Right lobe of liver (tissue), 6 donors: ENCODE data around the gene HERPUD2. TPM values are rescaled to one million over a fixed set of nuclear protein-coding genes. Genes with fewer than 3 reads are reported as not detected.

Experiments
- ATAC-seq, 4 donors: fragments of 200-7000 bp; cut with Tn5 transposase; one replicate each; pipeline ENCODE4 v1.9.1; 2020; ENCODE audit warnings: mild to moderate bottlenecking in 4 of 4, moderate library complexity in 4 of 4
- DNase-seq, 3 donors: peaks; one replicate each; pipeline ENCODE4 v3.0.0-alpha.2; 2020
- H3K27ac ChIP-seq, 3 donors: fragments of 200-600 bp; one replicate each; pipeline ENCODE4 v1.8.0; 2022
- H3K27me3 ChIP-seq, 2 donors: fragments of 200-600 bp; one replicate each; pipeline ENCODE4 v1.8.0; 2022
- H3K36me3 ChIP-seq, 4 donors: fragments of 200-600 bp; sonication (generic) in 1 of 4; one replicate each; pipeline versions ENCODE4 v1.5.1 to v1.8.0; 2017 to 2022; ENCODE audit warnings: control low read depth in 1 of 4
- H3K4me1 ChIP-seq, 4 donors: fragments of 200-600 bp; sonication (generic) in 1 of 4; one replicate each; pipeline versions ENCODE4 v1.5.1 to v1.8.0; 2017 to 2022; ENCODE audit warnings: control low read depth in 1 of 4
- H3K4me3 ChIP-seq, 3 donors: fragments of 200-600 bp; one replicate each; pipeline ENCODE4 v1.8.0; 2022
- H3K9me3 ChIP-seq, 4 donors: fragments of 200-600 bp; sonication (generic) in 1 of 4; one replicate each; pipeline versions ENCODE4 v1.5.1 to v1.8.0; 2017 to 2022; ENCODE audit warnings: control low read depth in 1 of 4
- CTCF ChIP-seq, 4 donors: fragments of 200-600 bp in 3 of 4; fragments of 450-650 bp in 1 of 4; IDR thresholded peaks; one replicate each; pipeline versions ENCODE4 v1.5.1 to v1.8.0; 2016 to 2022; ENCODE audit warnings: antibody characterized with exemption in 4 of 4, mild to moderate bottlenecking in 2 of 4
- POLR2A ChIP-seq: fragments of 450-650 bp; IDR thresholded peaks from one replicate; pipeline ENCODE4 v1.6.1; 2017; ENCODE audit warnings: antibody characterized with exemption, mild to moderate bottlenecking
- WGBS: methylation state at CpG from one replicate; pipeline ENCODE4 v1.1.6; 2018; ENCODE audit warnings: low coverage, low lambda C conversion rate; ENCODE audit not compliant: insufficient coverage; ENCODE audit errors: missing lambda C conversion rate; 5-methylcytosine and 5-hydroxymethylcytosine counted together
- intact Hi-C, 2 donors: fragments of 100-400 bp; cut with DNase I; formaldehyde crosslinking; loops; one replicate each; pipeline versions ENCODE4 v1.11.2 to v1.14.1; 2022
- total RNA-seq, 6 experiments: library from RNA; depleted of rRNA in 2 of 6; stranded (reverse); fragments of >200 nt in 2 of 6; fragmentation: NEBNext Ultra II Directional in 3 of 6; extraction: Animal tissue kit (Norgen Biotek cat#: 25700) in 3 of 6; gene quantifications; one replicate each; pipeline versions ENCODE4 v1.1.0 to v1.2.4, GENCODE V29; 2016 to 2023
- donor health status: DM: no; HTN: yes; CAD: no.
- donor health status: DM: no; HTN: no; CAD: no.
- donor health status: DM: no; HTN: no; CAD: no.
- donor health status: DM: no; HTN: yes; CAD: no.
- donor health status: DM: no; HTN: yes; CAD: no.

HERPUD2 gene
- total RNA-seq, 6 experiments from 2014 or later = 15.4 to 26.7 (median 20.6) TPM

- no peak overlapping the region for H3K4me3 ChIP-seq
- TF ChIP-seq POLR2A (no peak), CTCF (IDR thresholded peaks at IDR 0.05) (no peak)
- H3K4me1 ChIP-seq = no peaks in the 10 kb centered on the region
- WGBS = 47% methylated on average over 1 of the region's 1 CpG
- H3K36me3 ChIP-seq = no peaks in the 10 kb centered on the region
- H3K27ac ChIP-seq = no peak overlapping the region
- intact Hi-C loops = loop anchor here in 1 of 2 donors (10.0 kb wide), 1 partner anchor 188 kb away; no protein-coding TSS in a partner anchor
- H3K27me3 ChIP-seq = no peaks in the 10 kb centered on the region
- DNase-seq (no peak), ATAC-seq (no peak)
- H3K9me3 ChIP-seq = no peaks in the 10 kb centered on the region
These were observed 22.1 kb upstream of the HERPUD2 start for GRCh38 chr7:35717013-35717412.

GRCh38 chr7:35716038-35716803 lies 21.3 kb upstream of the HERPUD2 start:
- no peak overlapping the region for H3K4me3 ChIP-seq
- TF ChIP-seq CTCF (IDR thresholded peaks at IDR 0.05) = no peak
- TF ChIP-seq POLR2A = no peak
- WGBS = 64% methylated on average over 5 of the region's 5 CpGs
- H3K36me3 ChIP-seq = no peaks in the 10 kb centered on the region
- H3K27me3 ChIP-seq = no peaks in the 10 kb centered on the region
- no peaks in the 10 kb centered on the region for H3K4me1 ChIP-seq
- intact Hi-C loops = loop anchor here in 1 of 2 donors (10.0 kb wide), 1 partner anchor 189 kb away; no protein-coding TSS in a partner anchor
- H3K9me3 ChIP-seq = no peaks in the 10 kb centered on the region
- ATAC-seq = peak in 1 of 4 donors; percentile 13
- DNase-seq = no peak
- no peak overlapping the region for H3K27ac ChIP-seq

- intact Hi-C loops = loop anchor here in 1 of 2 donors (10.0 kb wide), 1 partner anchor 190 kb away; no protein-coding TSS in a partner anchor
- 86% methylated on average over 1 of the region's 1 CpG for WGBS
- Histone ChIP-seq H3K36me3 (no peaks in the 10 kb centered on the region), H3K27me3 (no peaks in the 10 kb centered on the region), H3K4me3 (no peak overlapping the region), H3K27ac (no peak overlapping the region), H3K9me3 (no peaks in the 10 kb centered on the region), H3K4me1 (no peaks in the 10 kb centered on the region)
- peak in 3 of 4 donors; percentile 38 to 66 (median 60) for ATAC-seq
- DNase-seq = no peak
- no peak for TF ChIP-seq POLR2A
- peak in 1 of 4 donors; percentile 9 for TF ChIP-seq CTCF (IDR thresholded peaks at IDR 0.05)
These were observed 19.9 kb upstream of the HERPUD2 start for GRCh38 chr7:35714862-35715261.

- TF ChIP-seq POLR2A (no peak), CTCF (IDR thresholded peaks at IDR 0.05) (no peak)
- no peak overlapping the region for H3K4me3 ChIP-seq
- H3K27ac ChIP-seq = no peak overlapping the region
- intact Hi-C loops = loop anchor here in 1 of 2 donors (10.0 kb wide), 1 partner anchor 190 kb away; no protein-coding TSS in a partner anchor
- H3K4me1 ChIP-seq = no peaks in the 10 kb centered on the region
- no peaks in the 10 kb centered on the region for H3K9me3 ChIP-seq
- H3K36me3 ChIP-seq = no peaks in the 10 kb centered on the region
- WGBS = 88% methylated on average over 1 of the region's 1 CpG
- DNase-seq (no peak), ATAC-seq (no peak)
- H3K27me3 ChIP-seq = no peaks in the 10 kb centered on the region
These were observed 19.5 kb upstream of the HERPUD2 start for GRCh38 chr7:35714407-35714806.
